ENCODE data around the gene SLC7A10.

Gene SLC7A10

DNA sequence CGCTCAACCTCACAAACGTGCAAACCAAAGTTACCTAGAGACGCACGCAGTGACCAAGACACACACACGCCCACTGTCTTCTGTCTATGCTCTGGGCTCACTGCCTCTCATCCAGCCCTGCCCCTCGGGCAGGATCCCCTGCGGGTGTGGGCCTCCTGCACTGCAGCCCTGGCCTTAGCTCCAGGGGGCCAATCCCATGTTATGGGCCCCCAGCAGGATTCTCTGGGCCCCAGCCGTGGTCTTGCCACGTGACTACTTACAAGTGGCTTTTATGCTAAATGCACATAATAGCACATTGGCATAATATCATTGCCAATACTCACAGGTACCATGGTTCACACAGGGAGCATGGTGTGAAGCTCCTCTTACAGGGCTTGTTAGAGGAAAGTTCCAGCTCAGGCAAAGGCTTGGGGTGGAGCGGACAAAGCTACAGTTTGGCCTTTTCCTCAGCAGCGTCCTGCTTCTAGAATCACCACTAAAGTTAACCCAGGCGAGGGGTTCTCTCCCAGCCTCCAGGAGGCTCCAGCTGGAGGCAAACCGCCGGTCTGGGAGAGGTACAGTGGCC lies 39.3 kb upstream of the SLC7A10 start:
- H3K4me3 Mint-ChIP-seq, result no peak overlapping the region
- no peak overlapping the region for H3K27ac Mint-ChIP-seq
- peaks cover 12% of the 10 kb centered on the region for H3K27me3 Mint-ChIP-seq (ENCODE audit: low read depth, poor library complexity)
- no peaks in the 10 kb centered on the region for H3K36me3 Mint-ChIP-seq (ENCODE audit: low read depth)
- no peaks in the 10 kb centered on the region for H3K9me3 Mint-ChIP-seq
- peaks cover 5% of the 10 kb centered on the region for H3K4me1 Mint-ChIP-seq
- no peak for DNase-seq
- TF ChIP-seq, protein P1, sequence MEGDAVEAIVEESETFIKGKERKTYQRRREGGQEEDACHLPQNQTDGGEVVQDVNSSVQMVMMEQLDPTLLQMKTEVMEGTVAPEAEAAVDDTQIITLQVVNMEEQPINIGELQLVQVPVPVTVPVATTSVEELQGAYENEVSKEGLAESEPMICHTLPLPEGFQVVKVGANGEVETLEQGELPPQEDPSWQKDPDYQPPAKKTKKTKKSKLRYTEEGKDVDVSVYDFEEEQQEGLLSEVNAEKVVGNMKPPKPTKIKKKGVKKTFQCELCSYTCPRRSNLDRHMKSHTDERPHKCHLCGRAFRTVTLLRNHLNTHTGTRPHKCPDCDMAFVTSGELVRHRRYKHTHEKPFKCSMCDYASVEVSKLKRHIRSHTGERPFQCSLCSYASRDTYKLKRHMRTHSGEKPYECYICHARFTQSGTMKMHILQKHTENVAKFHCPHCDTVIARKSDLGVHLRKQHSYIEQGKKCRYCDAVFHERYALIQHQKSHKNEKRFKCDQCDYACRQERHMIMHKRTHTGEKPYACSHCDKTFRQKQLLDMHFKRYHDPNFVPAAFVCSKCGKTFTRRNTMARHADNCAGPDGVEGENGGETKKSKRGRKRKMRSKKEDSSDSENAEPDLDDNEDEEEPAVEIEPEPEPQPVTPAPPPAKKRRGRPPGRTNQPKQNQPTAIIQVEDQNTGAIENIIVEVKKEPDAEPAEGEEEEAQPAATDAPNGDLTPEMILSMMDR (IDR thresholded peaks at IDR 0.05), result no peak

DNA sequence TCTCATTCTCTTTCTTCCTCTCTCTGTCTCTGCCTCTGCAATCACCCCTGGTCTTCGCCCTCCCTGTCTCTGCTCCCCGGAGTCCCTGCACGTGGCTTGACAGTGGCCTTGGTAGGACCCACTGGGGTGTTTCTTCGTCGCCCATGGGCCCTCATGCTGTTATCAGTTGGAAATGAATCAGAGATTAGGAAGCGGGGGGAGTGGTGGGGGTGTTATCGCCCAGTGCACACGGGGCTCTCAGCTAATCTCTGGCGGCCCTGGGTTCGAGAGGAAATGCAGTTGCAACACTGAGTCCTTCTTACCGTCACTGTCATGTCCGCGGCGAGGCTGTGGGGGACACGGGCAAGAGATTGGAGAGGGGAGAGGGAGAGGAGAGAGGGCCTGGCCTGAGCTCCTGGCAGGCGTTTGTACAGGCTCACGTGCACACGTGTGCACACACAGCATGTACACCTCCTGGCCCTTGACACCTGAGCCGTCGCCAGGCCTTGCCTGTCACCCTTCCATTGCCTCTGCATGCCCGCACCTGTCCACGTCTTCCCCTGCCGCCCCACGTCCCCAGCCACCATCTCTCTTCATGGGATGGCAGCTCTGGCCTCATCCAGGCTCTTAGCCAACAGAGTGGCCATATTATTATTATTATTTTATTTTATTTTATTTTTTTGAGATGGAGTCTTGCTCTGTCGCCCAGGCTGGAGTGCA lies 37.8 kb upstream of the SLC7A10 start:
- H3K9me3 Mint-ChIP-seq, result peaks cover 9% of the 10 kb centered on the region
- H3K4me1 Mint-ChIP-seq, result peaks cover 5% of the 10 kb centered on the region
- H3K36me3 Mint-ChIP-seq (ENCODE audit: low read depth), result no peaks in the 10 kb centered on the region
- H3K27me3 Mint-ChIP-seq (ENCODE audit: low read depth, poor library complexity), result peaks cover 12% of the 10 kb centered on the region
- no peak overlapping the region for H3K4me3 Mint-ChIP-seq
- no peak for DNase-seq
- no peak overlapping the region for H3K27ac Mint-ChIP-seq
- TF ChIP-seq, protein P1 (IDR thresholded peaks at IDR 0.05), result no peak

DNA sequence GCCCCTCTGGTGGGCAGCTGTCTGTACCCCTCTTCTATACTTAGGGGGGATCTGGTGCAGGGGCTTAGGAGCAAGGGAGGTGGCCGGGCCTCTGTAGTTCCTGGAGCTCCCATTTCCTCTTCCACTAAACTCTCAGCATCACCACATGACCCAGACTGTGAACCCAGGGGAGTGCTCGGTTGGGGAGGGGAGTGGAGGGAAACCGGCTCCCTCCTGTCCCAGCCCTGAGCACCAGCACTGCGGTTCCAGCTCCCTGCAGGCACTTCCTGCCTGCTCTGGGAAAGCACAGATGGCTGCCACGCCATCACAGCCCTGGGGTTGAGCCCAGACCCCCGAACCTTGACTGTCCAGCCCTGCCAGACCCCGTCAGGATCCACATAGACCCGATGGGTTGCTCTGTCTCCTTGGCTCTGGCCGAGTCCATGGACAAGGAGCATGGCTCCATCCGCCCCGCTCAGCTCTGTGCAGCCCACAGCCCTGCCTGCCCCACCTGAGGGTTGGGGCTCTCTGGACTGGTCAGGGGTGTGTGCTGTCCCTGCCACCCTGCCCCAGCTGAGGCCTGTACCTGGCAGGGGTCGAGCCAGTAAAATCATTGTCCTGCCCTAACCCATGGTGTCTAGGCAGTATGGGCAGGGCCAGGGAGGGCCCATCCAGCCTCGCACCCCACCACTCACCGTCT lies 36.0 kb upstream of the SLC7A10 start:
- no peak for DNase-seq
- H3K4me1 Mint-ChIP-seq, result peaks cover 5% of the 10 kb centered on the region
- H3K27ac Mint-ChIP-seq, result no peak overlapping the region
- H3K36me3 Mint-ChIP-seq (ENCODE audit: low read depth), result no peaks in the 10 kb centered on the region
- no peak overlapping the region for H3K4me3 Mint-ChIP-seq
- TF ChIP-seq, protein P1 (IDR thresholded peaks at IDR 0.05), result no peak
- peaks cover 12% of the 10 kb centered on the region for H3K27me3 Mint-ChIP-seq (ENCODE audit: low read depth, poor library complexity)
- H3K9me3 Mint-ChIP-seq, result peaks cover 17% of the 10 kb centered on the region

DNA sequence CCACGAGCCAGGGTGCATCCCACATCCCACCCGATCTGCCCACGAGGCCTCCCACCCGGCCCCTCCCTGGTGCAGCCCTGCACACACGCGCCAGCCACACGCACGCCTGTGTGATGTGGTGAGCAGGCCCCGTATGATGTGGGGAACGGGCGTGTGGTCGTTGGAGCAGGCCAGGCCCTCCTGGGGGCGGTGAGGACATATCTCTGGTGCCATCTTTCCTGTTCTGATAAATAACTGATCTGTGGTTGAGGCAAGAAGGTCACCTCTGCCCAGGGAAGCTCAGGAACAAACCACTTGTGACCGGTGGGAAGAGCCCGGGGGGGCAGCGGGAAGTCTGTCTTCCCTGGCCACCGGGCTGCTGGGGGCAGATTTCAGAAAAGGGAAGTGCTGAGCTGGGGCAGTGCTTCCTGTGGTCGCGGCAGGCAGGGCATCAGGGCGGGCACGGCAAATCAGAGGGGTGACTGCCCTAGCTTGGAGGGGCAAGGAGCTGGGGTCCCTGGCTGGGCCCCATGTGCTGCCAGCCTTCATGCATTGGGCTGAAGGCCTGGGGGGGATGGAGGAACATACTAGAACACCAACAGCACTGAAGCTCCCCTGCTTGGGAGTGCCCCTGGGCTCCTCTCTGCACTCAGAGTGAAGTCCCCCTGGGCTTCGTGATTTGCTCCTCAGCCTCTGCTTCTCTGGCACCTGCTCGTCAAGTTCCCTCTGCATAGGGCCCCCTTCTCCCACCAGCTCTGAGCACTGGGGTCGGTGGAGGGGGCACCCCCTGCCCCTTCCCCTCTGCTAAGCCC lies 35.2 kb upstream of the SLC7A10 start:
- Mint-ChIP-seq H3K4me1 (peaks cover 5% of the 10 kb centered on the region), H3K27ac (no peak overlapping the region), H3K36me3 (ENCODE audit: low read depth) (no peaks in the 10 kb centered on the region), H3K4me3 (no peak overlapping the region), H3K9me3 (peaks cover 17% of the 10 kb centered on the region), H3K27me3 (ENCODE audit: low read depth, poor library complexity) (peaks cover 12% of the 10 kb centered on the region)
- DNase-seq, result no peak
- TF ChIP-seq, protein P1 (IDR thresholded peaks at IDR 0.05), result no peak

DNA sequence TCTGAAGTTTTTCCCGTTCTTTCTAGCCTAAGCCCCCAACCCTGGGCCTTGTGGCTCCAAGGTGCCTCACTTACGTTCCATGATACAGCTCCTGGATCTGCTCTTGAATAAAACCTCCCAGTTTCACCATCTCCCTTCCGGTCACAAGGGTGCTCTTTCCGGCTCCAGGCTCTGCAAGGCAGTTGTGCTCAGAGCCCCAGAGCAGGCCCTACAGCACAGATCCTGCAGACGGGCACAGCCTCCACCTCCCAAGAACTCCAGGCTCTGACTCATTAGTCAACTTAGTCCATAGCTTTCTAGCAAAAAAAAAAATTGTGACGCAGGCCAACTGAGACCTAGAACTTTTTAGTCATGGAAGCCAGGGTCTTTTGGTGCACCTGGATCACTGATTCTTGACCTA lies 33.9 kb upstream of the SLC7A10 start:
- Mint-ChIP-seq H3K4me1 (peaks cover 5% of the 10 kb centered on the region), H3K9me3 (peaks cover 17% of the 10 kb centered on the region), H3K4me3 (no peak overlapping the region), H3K27ac (no peak overlapping the region), H3K27me3 (ENCODE audit: low read depth, poor library complexity) (peaks cover 17% of the 10 kb centered on the region), H3K36me3 (ENCODE audit: low read depth) (no peaks in the 10 kb centered on the region)
- TF ChIP-seq, protein P1 (IDR thresholded peaks at IDR 0.05), result no peak
- DNase-seq, result no peak

Measured in nephron progenitor cell (in vitro differentiated cells).